ENCODE measurements around the gene EDA.

GRCh38 chrX:69876221-69876620 is 260.3 kb downstream of the EDA start:
- no peak for TF ChIP-seq CTCF (IDR thresholded peaks at IDR 0.05)
- no peak for TF ChIP-seq EP300 (IDR thresholded peaks at IDR 0.05)
- no peak for TF ChIP-seq POLR2AphosphoS5 (IDR thresholded peaks at IDR 0.05)
- no peak for TF ChIP-seq POLR2A (IDR thresholded peaks at IDR 0.05)
